Muscle of leg (tissue), 11 donors: Measurements from ENCODE around the gene ADAMTS18. TPM values are rescaled to one million over a fixed set of nuclear protein-coding genes. Genes with fewer than 3 reads are reported as not detected.

Source experiments
- DNase-seq: peaks from one replicate; pipeline ENCODE4 v3.0.0; 2013
- H3K27ac ChIP-seq: one replicate; pipeline ENCODE4 v1.5.1; 2013; ENCODE audit warnings: mild to moderate bottlenecking, low read length, control low read depth
- H3K27me3 ChIP-seq: one replicate; pipeline ENCODE4 v1.6.1; 2013; ENCODE audit warnings: low read length; ENCODE audit not compliant: control insufficient read depth, insufficient read depth
- H3K36me3 ChIP-seq: one replicate; pipeline ENCODE4 v1.6.1; 2013; ENCODE audit warnings: low read length; ENCODE audit not compliant: control insufficient read depth, insufficient read depth
- H3K4me1 ChIP-seq: one replicate; pipeline ENCODE4 v1.6.1; 2013; ENCODE audit warnings: low read length; ENCODE audit not compliant: control insufficient read depth, insufficient read depth
- H3K4me3 ChIP-seq: one replicate; pipeline ENCODE4 v1.5.1; 2013; ENCODE audit warnings: low read length, control low read depth
- H3K9me3 ChIP-seq: replicated peaks from 2 replicates; pipeline ENCODE4 v1.6.1; 2013; ENCODE audit warnings: low read depth, low read length; ENCODE audit not compliant: control insufficient read depth
- WGBS: methylation state at CpG from one replicate; pipeline ENCODE4 v1.1.5; 2013; ENCODE audit warnings: missing lambda C conversion rate; ENCODE audit not compliant: insufficient coverage; 5-methylcytosine and 5-hydroxymethylcytosine counted together
- polyA plus RNA-seq, 8 donors: library from polyadenylated mRNA; unstranded; fragments of 120-200 nt; gene quantifications; one replicate each; pipeline versions ENCODE4 v1.2.1 to v1.2.3, GENCODE V29; 2013; ENCODE audit warnings: inconsistent platforms in 1 of 8, low replicate concordance in 1 of 8; ENCODE audit not compliant: insufficient read length in 8 of 8, insufficient read depth in 1 of 8
- total RNA-seq: library from RNA; stranded (reverse); fragments of 120-200 nt; gene quantifications from one replicate; pipeline ENCODE4 v1.2.4, GENCODE V29; 2013

Gene ADAMTS18
- total and polyA plus RNA-seq, 9 donors, result 0.24 to 1.5 (median 0.91) TPM

GRCh38 chr16:77310877-77311276, 124.0 kb downstream of the ADAMTS18 start:
- H3K36me3 ChIP-seq, result no peaks in the 10 kb centered on the region
- H3K4me3 ChIP-seq, result no peak overlapping the region
- no peaks in the 10 kb centered on the region for H3K4me1 ChIP-seq
- H3K9me3 ChIP-seq, result no peaks in the 10 kb centered on the region
- WGBS, result no CpG with 5 or more reads among the region's 1 CpG
- no peak overlapping the region for H3K27ac ChIP-seq
- H3K27me3 ChIP-seq, result no peaks in the 10 kb centered on the region
- no peak for DNase-seq

DNA sequence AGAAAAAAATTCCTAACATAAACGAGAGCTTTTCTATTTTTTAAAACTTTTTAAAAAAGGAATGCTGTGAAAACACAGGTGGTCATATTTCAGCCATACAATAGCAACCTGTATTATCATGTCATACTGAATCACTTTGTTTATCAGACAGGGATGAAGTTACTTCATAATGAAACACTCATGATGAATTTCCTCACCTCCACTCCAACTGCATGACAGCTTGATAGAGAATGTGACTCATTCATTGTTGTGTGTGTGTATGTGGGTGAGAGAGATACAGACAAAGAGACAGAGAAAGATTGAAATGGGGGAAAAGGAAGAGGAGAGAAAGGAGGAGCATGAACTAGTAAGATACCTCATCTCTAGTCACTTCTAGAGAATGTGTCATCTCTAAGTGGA, 126.7 kb downstream of the ADAMTS18 start:
- H3K4me1 ChIP-seq, result no peaks in the 10 kb centered on the region
- no peaks in the 10 kb centered on the region for H3K36me3 ChIP-seq
- H3K27ac ChIP-seq, result no peak overlapping the region
- no peaks in the 10 kb centered on the region for H3K27me3 ChIP-seq
- DNase-seq, result no peak
- no CpG with 5 or more reads among the region's 1 CpG for WGBS
- H3K9me3 ChIP-seq, result no peaks in the 10 kb centered on the region
- H3K4me3 ChIP-seq, result no peak overlapping the region

DNA sequence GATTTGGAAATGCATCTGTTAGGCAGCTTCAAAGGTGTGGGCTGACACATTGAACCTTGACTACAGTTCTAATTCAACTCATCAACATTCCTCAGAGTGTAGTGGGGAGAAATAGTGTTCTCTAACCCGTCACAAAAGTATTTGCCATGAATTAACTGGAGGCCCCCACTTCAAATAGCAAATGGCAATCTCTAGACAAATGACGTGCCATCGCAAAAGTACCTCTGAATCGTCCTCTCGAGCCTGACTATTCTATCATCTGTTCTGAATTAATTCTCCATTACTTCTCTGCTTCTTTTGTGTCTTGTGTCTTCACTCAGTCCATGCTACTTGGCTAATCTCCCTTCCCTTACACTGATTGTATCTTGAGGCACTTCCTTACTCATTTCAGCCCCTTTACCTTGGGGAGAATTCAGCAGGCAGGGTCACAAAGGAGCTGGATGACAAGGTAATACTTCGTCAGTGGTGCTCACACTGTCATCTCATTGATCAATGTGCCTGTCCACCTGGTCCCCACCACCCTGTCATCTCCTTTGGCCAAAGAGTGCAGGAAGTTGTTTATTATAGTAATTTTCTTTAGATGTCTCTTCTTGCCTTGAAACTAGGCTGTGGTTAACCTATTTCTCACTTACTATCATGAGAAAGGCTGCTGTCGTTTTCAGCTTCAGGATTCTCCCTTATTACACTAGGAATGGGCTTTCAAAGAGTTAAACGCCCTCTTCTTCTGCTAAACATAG, 127.2 kb downstream of the ADAMTS18 start:
- Histone ChIP-seq H3K4me3 (no peak overlapping the region), H3K27ac (no peak overlapping the region), H3K4me1 (no peaks in the 10 kb centered on the region), H3K9me3 (no peaks in the 10 kb centered on the region), H3K27me3 (no peaks in the 10 kb centered on the region), H3K36me3 (no peaks in the 10 kb centered on the region)
- no peak for DNase-seq
- 34% methylated on average over 6 of the region's 8 CpGs for WGBS

DNA sequence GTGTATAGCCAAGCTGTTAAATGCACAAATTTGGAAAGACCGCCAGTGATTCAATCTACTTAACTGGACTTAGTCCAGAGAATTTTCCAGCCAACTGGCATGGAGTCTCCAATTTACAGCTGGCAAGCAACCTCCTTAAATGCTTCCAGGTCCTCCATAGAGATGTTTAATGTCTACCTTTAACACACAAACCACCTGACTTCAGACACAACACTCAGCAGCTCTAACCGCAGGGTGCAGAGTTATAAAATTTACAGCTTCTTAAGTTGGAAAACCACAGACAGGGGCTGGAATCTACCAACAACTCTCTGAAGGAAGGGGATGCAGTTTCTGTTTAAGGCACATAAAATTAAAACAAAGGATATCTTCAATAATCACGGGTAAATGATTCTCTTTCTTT, 128.8 kb downstream of the ADAMTS18 start:
- Histone ChIP-seq H3K4me1 (no peaks in the 10 kb centered on the region), H3K4me3 (no peak overlapping the region), H3K27ac (no peak overlapping the region), H3K27me3 (no peaks in the 10 kb centered on the region), H3K36me3 (no peaks in the 10 kb centered on the region), H3K9me3 (no peaks in the 10 kb centered on the region)
- DNase-seq, result peak; percentile 12
- WGBS, result no CpG with 5 or more reads among the region's 3 CpGs

- H3K27ac ChIP-seq, result no peak overlapping the region
- DNase-seq, result no peak
- H3K4me1 ChIP-seq, result no peaks in the 10 kb centered on the region
- H3K4me3 ChIP-seq, result no peak overlapping the region
- H3K9me3 ChIP-seq, result no peaks in the 10 kb centered on the region
- no CpG with 5 or more reads among the region's 2 CpGs for WGBS
- no peaks in the 10 kb centered on the region for H3K36me3 ChIP-seq
- H3K27me3 ChIP-seq, result no peaks in the 10 kb centered on the region
Observed at GRCh38 chr16:77304877-77305276, 130.0 kb downstream of the ADAMTS18 start.

DNA sequence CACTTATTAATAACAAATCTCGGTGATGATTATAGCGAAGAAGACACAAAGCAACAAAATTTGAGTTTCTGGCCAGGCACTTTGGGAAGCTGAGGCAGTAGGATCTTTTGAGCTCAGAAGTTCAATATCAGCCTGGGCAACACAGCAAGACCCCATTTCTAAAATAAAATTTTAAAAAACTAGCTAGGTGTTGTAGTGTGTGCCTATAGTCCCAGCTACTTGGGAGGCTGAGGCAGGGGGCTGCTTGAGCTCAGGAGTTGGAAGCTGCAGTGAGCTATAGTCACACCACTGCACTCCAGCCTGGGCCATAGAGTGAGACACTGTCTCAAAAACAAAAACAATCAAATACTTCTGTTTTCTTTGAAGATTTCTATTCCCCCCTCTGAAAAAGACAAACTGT, 130.7 kb downstream of the ADAMTS18 start:
- H3K27ac ChIP-seq, result no peak overlapping the region
- no peak for DNase-seq
- no peaks in the 10 kb centered on the region for H3K27me3 ChIP-seq
- no peak overlapping the region for H3K4me3 ChIP-seq
- 100% methylated on average over 2 of the region's 2 CpGs for WGBS
- H3K36me3 ChIP-seq, result no peaks in the 10 kb centered on the region
- H3K9me3 ChIP-seq, result no peaks in the 10 kb centered on the region
- H3K4me1 ChIP-seq, result no peaks in the 10 kb centered on the region

DNA sequence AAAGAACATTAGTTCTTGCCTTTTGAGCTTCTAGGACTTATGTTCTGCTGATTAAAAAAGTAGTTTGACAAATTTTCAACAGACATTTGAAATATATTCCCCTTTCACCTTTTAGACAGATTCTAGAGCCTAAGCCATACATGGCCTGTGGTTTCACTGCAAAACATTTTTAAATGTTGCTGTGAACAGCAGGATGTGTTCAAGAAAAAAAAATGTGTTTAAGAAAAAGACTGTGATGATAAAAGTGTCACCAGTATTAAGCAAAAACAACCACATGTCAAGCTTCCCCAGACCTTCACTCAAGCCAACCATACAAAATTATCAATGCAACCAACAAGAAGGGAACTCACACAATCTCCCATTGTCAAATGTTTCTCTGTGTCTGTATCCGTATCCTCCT, 132.2 kb downstream of the ADAMTS18 start:
- H3K27me3 ChIP-seq, result no peaks in the 10 kb centered on the region
- DNase-seq, result no peak
- no peaks in the 10 kb centered on the region for H3K4me1 ChIP-seq
- 100% methylated on average over 1 of the region's 1 CpG for WGBS
- no peak overlapping the region for H3K4me3 ChIP-seq
- H3K27ac ChIP-seq, result no peak overlapping the region
- H3K36me3 ChIP-seq, result no peaks in the 10 kb centered on the region
- H3K9me3 ChIP-seq, result no peaks in the 10 kb centered on the region

DNA sequence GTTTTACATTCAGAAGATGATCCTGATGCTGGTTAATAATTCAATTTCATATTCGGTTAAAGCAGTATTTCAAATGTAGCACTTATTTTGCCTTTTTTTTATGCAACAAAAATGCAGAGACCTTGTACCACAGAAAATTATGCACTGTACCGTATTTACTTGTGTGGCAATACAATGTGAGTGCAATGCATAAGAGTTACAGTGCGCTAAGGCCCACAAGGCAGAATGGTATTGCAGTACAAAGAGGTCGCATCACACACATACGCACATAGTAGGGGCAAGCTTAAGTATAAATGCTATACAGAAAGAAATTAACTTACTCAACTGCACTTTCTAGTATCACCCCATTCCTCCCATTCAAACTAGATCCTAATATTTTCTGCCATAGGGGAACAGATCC, 132.6 kb downstream of the ADAMTS18 start:
- Histone ChIP-seq H3K4me1 (no peaks in the 10 kb centered on the region), H3K27ac (no peak overlapping the region), H3K27me3 (no peaks in the 10 kb centered on the region), H3K9me3 (no peaks in the 10 kb centered on the region), H3K36me3 (no peaks in the 10 kb centered on the region), H3K4me3 (no peak overlapping the region)
- DNase-seq, result no peak
- no CpG with 5 or more reads among the region's 5 CpGs for WGBS

DNA sequence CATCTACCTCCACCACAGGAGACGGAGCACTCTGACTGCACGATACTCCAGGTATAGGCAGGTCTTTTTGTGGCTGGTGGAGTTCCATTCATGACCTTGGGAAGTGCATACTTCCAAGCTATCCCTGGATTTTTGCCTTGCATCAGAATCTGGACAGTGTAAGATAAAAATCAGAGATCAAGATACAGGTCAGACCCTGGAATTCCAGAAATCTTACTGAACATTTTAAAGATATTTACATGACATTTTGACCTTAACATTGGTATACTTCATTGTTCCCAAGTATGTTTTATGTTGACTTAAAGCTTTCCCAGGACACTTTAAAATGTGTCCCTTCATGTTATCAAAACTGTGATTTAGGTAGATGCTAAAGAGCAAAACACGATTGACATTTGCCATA, 134.6 kb downstream of the ADAMTS18 start:
- H3K36me3 ChIP-seq, result no peaks in the 10 kb centered on the region
- no peak for DNase-seq
- no CpG with 5 or more reads among the region's 3 CpGs for WGBS

DNA sequence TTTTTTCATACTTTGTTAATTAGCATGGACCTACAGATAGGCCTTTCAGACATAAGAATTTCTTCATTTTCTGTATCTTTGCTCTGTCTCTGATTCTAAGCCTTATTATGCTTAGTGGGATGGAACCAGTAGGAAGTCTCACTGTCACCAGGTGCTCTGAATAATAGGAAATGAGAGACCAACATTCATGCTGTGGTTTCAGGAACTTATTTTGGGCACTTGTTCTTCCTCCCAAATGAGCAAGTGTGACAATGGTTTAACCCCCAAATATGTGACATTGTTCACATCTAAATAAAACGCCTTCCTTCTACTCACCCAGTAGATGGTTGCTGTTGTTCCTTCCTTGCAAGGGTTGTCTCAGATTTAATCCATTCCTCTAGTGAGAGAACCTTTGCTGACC, 135.4 kb downstream of the ADAMTS18 start:
- no peak for DNase-seq
- no peaks in the 10 kb centered on the region for H3K27me3 ChIP-seq
- 80% methylated on average over 1 of the region's 1 CpG for WGBS

More for the DNA sequence above, 134.6 kb downstream of the ADAMTS18 start:
- Histone ChIP-seq H3K9me3 (no peaks in the 10 kb centered on the region), H3K4me3 (no peak overlapping the region), H3K27ac (no peak overlapping the region), H3K4me1 (no peaks in the 10 kb centered on the region), H3K27me3 (no peaks in the 10 kb centered on the region)

More for the DNA sequence above, 135.4 kb downstream of the ADAMTS18 start:
- Histone ChIP-seq H3K9me3 (no peaks in the 10 kb centered on the region), H3K36me3 (no peaks in the 10 kb centered on the region), H3K4me1 (no peaks in the 10 kb centered on the region), H3K4me3 (no peak overlapping the region), H3K27ac (no peak overlapping the region)
